GM10266 (cell line): Measurements from ENCODE around the gene KIF15.

Source experiments
- DNase-seq: peaks from one replicate; pipeline ENCODE4 v3.0.0; 2012; ENCODE audit errors: extremely low spot score
- TF ChIP-seq, protein P1 (sequence below): IDR thresholded peaks from 2 replicates; pipeline ENCODE4 v1.5.1; 2012; ENCODE audit warnings: mild to moderate bottlenecking, low read depth; ENCODE audit not compliant: control insufficient read depth, insufficient read depth; ENCODE audit errors: missing control alignments

KIF15 gene

DNA sequence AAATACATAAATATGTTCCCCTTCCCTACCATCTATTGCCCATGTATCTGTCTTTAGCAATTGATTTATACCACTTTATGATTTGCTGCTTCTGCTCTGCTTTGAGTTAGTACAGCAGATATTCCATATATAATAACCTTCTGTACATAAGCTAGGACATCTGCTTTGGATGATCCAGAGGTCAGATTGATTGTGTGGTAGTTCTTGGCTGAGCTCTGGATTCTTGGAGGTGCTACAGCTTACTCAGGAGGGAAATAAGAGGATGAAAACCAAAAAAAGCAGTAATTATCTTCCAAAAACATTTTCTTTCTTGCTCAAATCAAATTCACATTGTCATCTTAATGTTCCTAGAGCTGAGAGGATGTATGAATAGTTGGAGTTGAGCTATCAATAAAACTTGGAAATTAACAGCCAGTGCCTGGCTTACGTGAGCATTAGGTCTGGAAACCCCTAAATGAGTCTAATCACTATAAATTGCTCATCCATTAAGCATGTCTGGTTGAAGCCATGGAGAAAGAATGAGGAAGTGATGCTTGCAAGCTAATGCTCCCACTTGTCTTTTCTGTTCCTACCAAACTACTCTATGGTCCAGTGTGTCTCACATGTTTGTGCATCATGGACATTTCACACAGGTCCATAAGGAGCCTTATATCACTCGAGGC, 63.8 kb downstream of the KIF15 start:
- TF ChIP-seq, protein P1, sequence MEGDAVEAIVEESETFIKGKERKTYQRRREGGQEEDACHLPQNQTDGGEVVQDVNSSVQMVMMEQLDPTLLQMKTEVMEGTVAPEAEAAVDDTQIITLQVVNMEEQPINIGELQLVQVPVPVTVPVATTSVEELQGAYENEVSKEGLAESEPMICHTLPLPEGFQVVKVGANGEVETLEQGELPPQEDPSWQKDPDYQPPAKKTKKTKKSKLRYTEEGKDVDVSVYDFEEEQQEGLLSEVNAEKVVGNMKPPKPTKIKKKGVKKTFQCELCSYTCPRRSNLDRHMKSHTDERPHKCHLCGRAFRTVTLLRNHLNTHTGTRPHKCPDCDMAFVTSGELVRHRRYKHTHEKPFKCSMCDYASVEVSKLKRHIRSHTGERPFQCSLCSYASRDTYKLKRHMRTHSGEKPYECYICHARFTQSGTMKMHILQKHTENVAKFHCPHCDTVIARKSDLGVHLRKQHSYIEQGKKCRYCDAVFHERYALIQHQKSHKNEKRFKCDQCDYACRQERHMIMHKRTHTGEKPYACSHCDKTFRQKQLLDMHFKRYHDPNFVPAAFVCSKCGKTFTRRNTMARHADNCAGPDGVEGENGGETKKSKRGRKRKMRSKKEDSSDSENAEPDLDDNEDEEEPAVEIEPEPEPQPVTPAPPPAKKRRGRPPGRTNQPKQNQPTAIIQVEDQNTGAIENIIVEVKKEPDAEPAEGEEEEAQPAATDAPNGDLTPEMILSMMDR: no peak
- no peak for DNase-seq

- TF ChIP-seq, protein P1: no peak
- no peak for DNase-seq
Observed at GRCh38 chr3:44827196-44827595, 65.6 kb downstream of the KIF15 start.

- no peak for DNase-seq
- TF ChIP-seq, protein P1: no peak
Observed at GRCh38 chr3:44831232-44831631, 69.6 kb downstream of the KIF15 start.

GRCh38 chr3:44832032-44832431, 70.4 kb downstream of the KIF15 start:
- TF ChIP-seq, protein P1: no peak
- DNase-seq: no peak

DNA sequence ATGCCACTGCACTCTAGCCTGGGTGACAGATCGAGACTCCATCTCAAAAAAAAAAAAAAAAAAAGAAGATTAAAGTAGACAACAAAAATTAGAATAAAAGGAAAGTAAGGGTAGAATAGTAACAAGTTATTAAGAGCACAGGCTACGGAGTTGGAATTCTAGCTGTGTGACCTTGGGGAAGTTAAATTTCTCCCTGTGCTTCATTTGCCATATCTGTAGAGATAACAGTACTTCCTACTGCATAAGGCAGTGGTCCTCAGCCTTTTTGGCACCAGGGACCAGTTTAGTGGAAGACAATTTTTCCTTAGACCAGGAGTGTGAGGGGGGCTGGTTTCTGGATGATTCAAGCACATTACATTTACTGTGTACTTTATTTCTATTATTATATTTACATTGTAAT, 71.4 kb downstream of the KIF15 start:
- DNase-seq: no peak
- TF ChIP-seq, protein P1: no peak

- no peak for DNase-seq
- TF ChIP-seq, protein P1: no peak
Observed at GRCh38 chr3:44833394-44833793, 71.8 kb downstream of the KIF15 start.

DNA sequence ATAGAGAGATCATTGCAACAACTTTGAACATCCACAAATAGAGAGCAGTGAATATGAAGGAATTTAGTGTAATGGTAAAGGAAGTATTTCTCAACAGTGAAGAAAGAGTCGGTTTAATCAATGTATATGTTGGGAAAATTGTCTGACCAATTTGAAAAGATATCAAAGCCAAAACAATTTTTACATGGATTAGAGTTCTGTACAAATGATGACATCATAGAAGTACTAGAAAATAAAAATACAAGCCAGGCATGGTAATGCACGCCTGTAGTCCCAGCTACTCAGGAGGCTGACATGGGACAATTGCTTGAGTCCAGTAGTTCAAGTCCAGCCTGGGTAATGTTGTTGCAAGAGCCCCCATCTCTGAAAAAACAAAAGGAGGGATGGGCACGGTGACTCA, 74.1 kb downstream of the KIF15 start:
- no peak for DNase-seq
- TF ChIP-seq, protein P1: no peak
